ENCODE results near the gene NLE1. TPM values are rescaled to one million over a fixed set of nuclear protein-coding genes. Genes with fewer than 3 reads are reported as not detected.

NLE1 gene
- total RNA-seq, 1 donor, result 15.6 TPM

GRCh38 chr17:35144840-35145239 lies 2.7 kb upstream of the NLE1 start:
- no peak for TF ChIP-seq CTCF (IDR thresholded peaks at IDR 0.05; ENCODE audit: extremely low read depth, low read depth, low read length)
- DNase-seq (ENCODE audit: insufficient read length, low spot score, missing footprints), result no peak

GRCh38 chr17:35142467-35142796 lies 329 bp upstream of the NLE1 start:
- peaks cover 14% of the 10 kb centered on the region for H3K36me3 ChIP-seq (ENCODE audit: insufficient read depth, low read length)
- DNase-seq (ENCODE audit: insufficient read length, low spot score, missing footprints), result no peak
- H3K4me1 ChIP-seq (ENCODE audit: insufficient read depth, low read length), result peaks cover 7% of the 10 kb centered on the region
- H3K27me3 ChIP-seq (ENCODE audit: insufficient read depth, low read length), result no peaks in the 10 kb centered on the region
- H3K9me3 ChIP-seq (ENCODE audit: low read depth, low read length), result no peaks in the 10 kb centered on the region
- TF ChIP-seq CTCF (IDR thresholded peaks at IDR 0.05; ENCODE audit: extremely low read depth, low read depth, low read length), result no peak
- H3K4me3 ChIP-seq (ENCODE audit: insufficient read depth, low read length), result peak overlapping the region; percentile 99
- H2AFZ ChIP-seq (ENCODE audit: low read length), result peak overlapping the region; percentile 62
- H3K27ac ChIP-seq (ENCODE audit: low read depth, low read length), result no peak overlapping the region
- H3K79me2 ChIP-seq (ENCODE audit: insufficient read depth, low read length), result peaks cover 13% of the 10 kb centered on the region
- no peaks in the 10 kb centered on the region for H4K20me1 ChIP-seq (ENCODE audit: insufficient read depth, low read length)
- peak overlapping the region; percentile 91 for H3K4me2 ChIP-seq (ENCODE audit: insufficient read depth, low read length)

More at GRCh38 chr17:35144840-35145239, 2.7 kb upstream of the NLE1 start:
- H3K27ac ChIP-seq (ENCODE audit: low read depth, low read length), result no peak overlapping the region
- H3K36me3 ChIP-seq (ENCODE audit: insufficient read depth, low read length), result no peaks in the 10 kb centered on the region
- H3K9me3 ChIP-seq (ENCODE audit: low read depth, low read length), result no peaks in the 10 kb centered on the region
- peaks cover 13% of the 10 kb centered on the region for H3K79me2 ChIP-seq (ENCODE audit: insufficient read depth, low read length)
- no peak overlapping the region for H3K4me2 ChIP-seq (ENCODE audit: insufficient read depth, low read length)
- H3K4me1 ChIP-seq (ENCODE audit: insufficient read depth, low read length), result peaks cover 7% of the 10 kb centered on the region
- no peak overlapping the region for H3K4me3 ChIP-seq (ENCODE audit: insufficient read depth, low read length)
- H3K27me3 ChIP-seq (ENCODE audit: insufficient read depth, low read length), result peaks cover 3% of the 10 kb centered on the region
- H4K20me1 ChIP-seq (ENCODE audit: insufficient read depth, low read length), result no peaks in the 10 kb centered on the region
- H2AFZ ChIP-seq (ENCODE audit: low read length), result no peak overlapping the region

GRCh38 chr17:35138218-35138617 lies 3.9 kb downstream of the NLE1 start:
- DNase-seq (ENCODE audit: insufficient read length, low spot score, missing footprints), result no peak
- Histone ChIP-seq H3K79me2 (ENCODE audit: insufficient read depth, low read length) (peaks cover 13% of the 10 kb centered on the region), H3K27ac (ENCODE audit: low read depth, low read length) (no peak overlapping the region), H4K20me1 (ENCODE audit: insufficient read depth, low read length) (no peaks in the 10 kb centered on the region), H3K4me3 (ENCODE audit: insufficient read depth, low read length) (no peak overlapping the region), H3K4me2 (ENCODE audit: insufficient read depth, low read length) (no peak overlapping the region), H3K27me3 (ENCODE audit: insufficient read depth, low read length) (no peaks in the 10 kb centered on the region), H3K36me3 (ENCODE audit: insufficient read depth, low read length) (peaks cover 52% of the 10 kb centered on the region), H2AFZ (ENCODE audit: low read length) (no peak overlapping the region), H3K4me1 (ENCODE audit: insufficient read depth, low read length) (peaks cover 7% of the 10 kb centered on the region), H3K9me3 (ENCODE audit: low read depth, low read length) (no peaks in the 10 kb centered on the region)
- no peak for TF ChIP-seq CTCF (IDR thresholded peaks at IDR 0.05; ENCODE audit: extremely low read depth, low read depth, low read length)

GRCh38 chr17:35135322-35135721 lies 6.8 kb downstream of the NLE1 start:
- Histone ChIP-seq H3K27ac (ENCODE audit: low read depth, low read length) (no peak overlapping the region), H3K4me2 (ENCODE audit: insufficient read depth, low read length) (no peak overlapping the region), H2AFZ (ENCODE audit: low read length) (no peak overlapping the region), H3K9me3 (ENCODE audit: low read depth, low read length) (no peaks in the 10 kb centered on the region), H4K20me1 (ENCODE audit: insufficient read depth, low read length) (no peaks in the 10 kb centered on the region), H3K4me1 (ENCODE audit: insufficient read depth, low read length) (no peaks in the 10 kb centered on the region), H3K27me3 (ENCODE audit: insufficient read depth, low read length) (no peaks in the 10 kb centered on the region), H3K79me2 (ENCODE audit: insufficient read depth, low read length) (no peaks in the 10 kb centered on the region), H3K4me3 (ENCODE audit: insufficient read depth, low read length) (no peak overlapping the region), H3K36me3 (ENCODE audit: insufficient read depth, low read length) (peaks cover 71% of the 10 kb centered on the region)
- peak; percentile 48 for DNase-seq (ENCODE audit: insufficient read length, low spot score, missing footprints)
- no peak for TF ChIP-seq CTCF (IDR thresholded peaks at IDR 0.05; ENCODE audit: extremely low read depth, low read depth, low read length)
